Thyroid gland (tissue), 4 donors: Measurements from ENCODE around the gene SPA17.

Source experiments
- CTCF ChIP-seq, 6 experiments: fragments of 200-600 bp in 3 of 6; fragments of 450-650 bp in 3 of 6; sonication (generic) in 3 of 6; IDR thresholded peaks; one replicate each; pipeline ENCODE4 v1.5.1; 2016 to 2019; ENCODE audit warnings: antibody characterized with exemption in 6 of 6, mild to moderate bottlenecking in 2 of 6, inconsistent platforms in 1 of 6, moderate library complexity in 1 of 6
- POLR2A ChIP-seq, 2 donors: fragments of 450-650 bp; IDR thresholded peaks; one replicate each; pipeline ENCODE4 v1.6.1; 2017; ENCODE audit warnings: antibody characterized with exemption in 2 of 2, mild to moderate bottlenecking in 2 of 2, moderate library complexity in 1 of 2

DNA sequence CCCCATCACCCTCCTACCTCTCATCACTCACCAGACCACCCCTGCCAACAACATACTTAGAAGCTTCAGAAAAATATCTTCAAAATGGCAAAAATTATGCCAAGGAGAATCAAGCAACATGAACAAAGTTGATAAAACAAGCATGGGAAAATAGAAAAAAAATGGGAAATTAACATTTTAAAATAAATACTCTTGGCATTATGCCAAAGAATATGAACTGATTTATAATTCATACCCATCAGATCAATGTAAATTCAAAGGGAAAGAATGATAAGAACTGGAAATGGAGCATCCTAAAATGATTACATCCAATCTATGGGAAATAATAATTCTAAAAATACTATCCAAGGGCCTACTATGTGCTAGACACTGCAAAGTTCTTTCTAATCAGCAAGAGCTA lies 12.2 kb upstream of the SPA17 start:
- TF ChIP-seq CTCF (IDR thresholded peaks at IDR 0.05) = no peak
- no peak for TF ChIP-seq POLR2A (IDR thresholded peaks at IDR 0.05)
